Osteocyte (in vitro differentiated cells): ENCODE results near the gene CFB. TPM values are rescaled to one million over a fixed set of nuclear protein-coding genes. Genes with fewer than 3 reads are reported as not detected.
"Not testable (repeated sequence)": the region's sequence is repeated elsewhere in the genome, so short reads cannot be mapped to it uniquely, and the experiment has no call there.

ENCODE experiments used
- DNase-seq: peaks from one replicate; pipeline ENCODE4 v3.0.0; 2021; ENCODE audit warnings: mixed read lengths; ENCODE audit not compliant: unreplicated experiment; ENCODE audit errors: extremely low spot score
- H3K27ac Mint-ChIP-seq: one replicate; pipeline ENCODE4 v1.8.0; 2021; ENCODE audit warnings: mild to moderate bottlenecking, mixed read lengths; ENCODE audit not compliant: unreplicated experiment
- H3K27me3 Mint-ChIP-seq: one replicate; pipeline ENCODE4 v1.8.0; 2021; ENCODE audit warnings: mixed read lengths; ENCODE audit not compliant: unreplicated experiment
- H3K36me3 Mint-ChIP-seq: one replicate; pipeline ENCODE4 v1.8.0; 2021; ENCODE audit warnings: mixed read lengths; ENCODE audit not compliant: unreplicated experiment
- H3K4me1 Mint-ChIP-seq: one replicate; pipeline ENCODE4 v1.8.0; 2021; ENCODE audit warnings: mixed read lengths; ENCODE audit not compliant: unreplicated experiment
- H3K4me3 Mint-ChIP-seq: one replicate; pipeline ENCODE4 v1.8.0; 2021; ENCODE audit warnings: mild to moderate bottlenecking, moderate library complexity, mixed read lengths; ENCODE audit not compliant: unreplicated experiment
- H3K9me3 Mint-ChIP-seq: one replicate; pipeline ENCODE4 v1.8.0; 2021; ENCODE audit warnings: mixed read lengths; ENCODE audit not compliant: unreplicated experiment
- CTCF ChIP-seq: fragments of 200-600 bp; sonication (generic); IDR thresholded peaks from 2 replicates; pipeline ENCODE4 v1.5.0; 2021; ENCODE audit warnings: antibody characterized with exemption, mild to moderate bottlenecking, moderate library complexity
- microRNA-seq: library from miRNA; unstranded; fragments of <30 nt; microRNA quantifications from one replicate; pipeline ENCODE4 v1.1.0, GENCODE V29; 2020; ENCODE audit not compliant: unreplicated experiment
- total RNA-seq: library from RNA; stranded (reverse); gene quantifications from 2 replicates; pipeline ENCODE4 v1.2.1, GENCODE V29; 2021

CFB gene
- total RNA-seq, 1 donor from 2014 or later: 6.9 TPM

- no peaks in the 10 kb centered on the region for H3K27me3 Mint-ChIP-seq
- H3K4me1 Mint-ChIP-seq: no peaks in the 10 kb centered on the region
- no peaks in the 10 kb centered on the region for H3K9me3 Mint-ChIP-seq
- DNase-seq: no peak
- H3K4me3 Mint-ChIP-seq: no peak overlapping the region
- peaks cover 10% of the 10 kb centered on the region for H3K36me3 Mint-ChIP-seq
- no peak overlapping the region for H3K27ac Mint-ChIP-seq
- TF ChIP-seq CTCF: no peak
These were observed 33.5 kb downstream of the CFB start for GRCh38 chr6:31979238-31979898.

- H3K27me3 Mint-ChIP-seq, H3K4me1 Mint-ChIP-seq, H3K4me3 Mint-ChIP-seq, H3K27ac Mint-ChIP-seq, H3K9me3 Mint-ChIP-seq, H3K36me3 Mint-ChIP-seq: not testable (repeated sequence)
- DNase-seq: peak; percentile 65
These were observed 34.4 kb downstream of the CFB start for GRCh38 chr6:31980195-31980876.

GRCh38 chr6:31980998-31981397 lies 35.1 kb downstream of the CFB start:
- H3K27ac Mint-ChIP-seq, DNase-seq, H3K4me1 Mint-ChIP-seq, H3K27me3 Mint-ChIP-seq, H3K36me3 Mint-ChIP-seq, H3K9me3 Mint-ChIP-seq, H3K4me3 Mint-ChIP-seq: not testable (repeated sequence)

- H3K27me3 Mint-ChIP-seq, H3K36me3 Mint-ChIP-seq, H3K27ac Mint-ChIP-seq, DNase-seq, H3K9me3 Mint-ChIP-seq, H3K4me3 Mint-ChIP-seq, H3K4me1 Mint-ChIP-seq: not testable (repeated sequence)
These were observed 35.8 kb downstream of the CFB start, which contains the start of gene C4A for GRCh38 chr6:31981744-31982143. Gene C4A, plus strand, starts transcription at chr6:31982057. Its CDS starts 51 bp downstream, at chr6:31982108.

GRCh38 chr6:31989363-31989762 lies 43.5 kb downstream of the CFB start:
- H3K27ac Mint-ChIP-seq, H3K9me3 Mint-ChIP-seq, H3K4me3 Mint-ChIP-seq, H3K36me3 Mint-ChIP-seq, H3K4me1 Mint-ChIP-seq, H3K27me3 Mint-ChIP-seq, DNase-seq: not testable (repeated sequence)

GRCh38 chr6:31994421-31994820 lies 48.5 kb downstream of the CFB start:
- not testable (repeated sequence) for H3K4me3 Mint-ChIP-seq

GRCh38 chr6:31996385-31996784 lies 50.5 kb downstream of the CFB start:
- not testable (repeated sequence) for H3K4me3 Mint-ChIP-seq

More at GRCh38 chr6:31994421-31994820, 48.5 kb downstream of the CFB start:
- H3K36me3 Mint-ChIP-seq, H3K27ac Mint-ChIP-seq, H3K4me1 Mint-ChIP-seq, DNase-seq, H3K27me3 Mint-ChIP-seq, H3K9me3 Mint-ChIP-seq: not testable (repeated sequence)

More at GRCh38 chr6:31996385-31996784, 50.5 kb downstream of the CFB start:
- H3K36me3 Mint-ChIP-seq, H3K27me3 Mint-ChIP-seq, H3K27ac Mint-ChIP-seq, DNase-seq, H3K4me1 Mint-ChIP-seq, H3K9me3 Mint-ChIP-seq: not testable (repeated sequence)

Small RNA genes lying within 50 kb of the gene (microRNA-seq; reads per million reads assigned to microRNA genes)
- not detected for gene MIR1236

Other genes starting within 250 kb of the CFB start
- gene ABHD16A, start 242.8 kb upstream of the CFB start, total RNA-seq: 46.6 and 50.5 TPM in 2 replicates
- gene LY6G6F, start 239.2 kb upstream of the CFB start, total RNA-seq: not detected in 2 replicates
- not detected in 2 replicates for gene LY6G6D, start 230.7 kb upstream of the CFB start, total RNA-seq
- not detected in 2 replicates for gene LY6G6C, start 224.3 kb upstream of the CFB start, total RNA-seq
- not detected in 2 replicates for gene MPIG6B, start 222.7 kb upstream of the CFB start, total RNA-seq
- gene DDAH2, start 216.8 kb upstream of the CFB start, total RNA-seq: 91.4 and 96.3 TPM in 2 replicates
- 230 and 242 TPM in 2 replicates for gene CLIC1, start 209.6 kb upstream of the CFB start, total RNA-seq
- 18.4 and 20.9 TPM in 2 replicates for gene MSH5, start 206.1 kb upstream of the CFB start, total RNA-seq
- gene SAPCD1, start 183.4 kb upstream of the CFB start, total RNA-seq: 2.5 and 3.4 TPM in 2 replicates
- 0.50 and 0.94 TPM in 2 replicates for gene VWA7, start 168.8 kb upstream of the CFB start, total RNA-seq
- 73.0 and 73.4 TPM in 2 replicates for gene VARS1, start 150.3 kb upstream of the CFB start, total RNA-seq
- gene LSM2, start 139.1 kb upstream of the CFB start, total RNA-seq: 50.6 and 54.3 TPM in 2 replicates
- 1.1 and 1.7 TPM in 2 replicates for gene HSPA1L, start 130.8 kb upstream of the CFB start, total RNA-seq
- 19.7 and 24.8 TPM in 2 replicates for gene HSPA1A, start 130.6 kb upstream of the CFB start, total RNA-seq
- gene HSPA1B, start 118.4 kb upstream of the CFB start, total RNA-seq: 65.5 and 65.8 TPM in 2 replicates
- gene NEU1, start 83.3 kb upstream of the CFB start, total RNA-seq: 74.8 and 83.6 TPM in 2 replicates
- gene SLC44A4, start 67.1 kb upstream of the CFB start, total RNA-seq: not detected in 2 replicates
- 62.4 and 66.7 TPM in 2 replicates for gene EHMT2, start 48.4 kb upstream of the CFB start, total RNA-seq
- 8.3 and 8.8 TPM in 2 replicates for gene ZBTB12, start 44.0 kb upstream of the CFB start, total RNA-seq
- gene C2, start 18.4 kb upstream of the CFB start, total RNA-seq: 2.3 and 2.4 TPM in 2 replicates
- gene NELFE, start 12.9 kb downstream of the CFB start, total RNA-seq: 59.3 and 66.8 TPM in 2 replicates
- 69.3 and 84.3 TPM in 2 replicates for gene SKIC2, start 13.1 kb downstream of the CFB start, total RNA-seq
- 28.6 and 30.8 TPM in 2 replicates for gene DXO, start 26.0 kb downstream of the CFB start, total RNA-seq
- gene C4A, start 36.0 kb downstream of the CFB start, total RNA-seq: 13.5 and 15.2 TPM in 2 replicates
- 10.5 and 11.8 TPM in 2 replicates for gene C4B, start 68.7 kb downstream of the CFB start, total RNA-seq
- 0.30 and 0.44 TPM in 2 replicates for gene CYP21A2, start 92.3 kb downstream of the CFB start, total RNA-seq
- 13.1 and 13.9 TPM in 2 replicates for gene TNXB, start 163.2 kb downstream of the CFB start, total RNA-seq
- gene ATF6B, start 182.2 kb downstream of the CFB start, total RNA-seq: 109 and 116 TPM in 2 replicates
- 5.3 and 7.5 TPM in 2 replicates for gene FKBPL, start 184.2 kb downstream of the CFB start, total RNA-seq
- gene PRRT1, start 205.8 kb downstream of the CFB start, total RNA-seq: 1.2 and 2.1 TPM in 2 replicates
- 40.8 and 45.5 TPM in 2 replicates for gene PPT2, start 208.0 kb downstream of the CFB start, total RNA-seq
- gene EGFL8, start 218.5 kb downstream of the CFB start, total RNA-seq: 21.4 and 22.8 TPM in 2 replicates
- gene AGPAT1, start 230.0 kb downstream of the CFB start, total RNA-seq: 81.1 and 82.6 TPM in 2 replicates
- 47.1 and 51.6 TPM in 2 replicates for gene RNF5, start 232.3 kb downstream of the CFB start, total RNA-seq
- 3.8 and 4.1 TPM in 2 replicates for gene AGER, start 238.2 kb downstream of the CFB start, total RNA-seq
- gene PBX2, start 244.1 kb downstream of the CFB start, total RNA-seq: 71.4 and 77.1 TPM in 2 replicates
- 7.5 TPM in 2 replicates for gene GPSM3, start 246.5 kb downstream of the CFB start, total RNA-seq